Head of caudate nucleus (tissue), 42 donors: Measurements from ENCODE around the gene GRWD1.

ENCODE experiments used
- DNase-seq, 42 donors: peaks; one replicate each; pipeline versions ENCODE4 v3.0.0 to v3.0.0-alpha.2; 2020 to 2021; ENCODE audit warnings: mixed read lengths in 7 of 42
- intact Hi-C: fragments of 100-400 bp; cut with DNase I; formaldehyde crosslinking; loops from one replicate; pipeline ENCODE4 v1.15.0; 2022

GRWD1 gene

GRCh38 chr19:48450863-48451262 is 5.1 kb downstream of the GRWD1 start:
- DNase-seq = no peak

GRCh38 chr19:48451624-48452023 is 5.8 kb downstream of the GRWD1 start:
- DNase-seq = no peak
- intact Hi-C loops = no loop called here

More at GRCh38 chr19:48450863-48451262, 5.1 kb downstream of the GRWD1 start:
- intact Hi-C loops = no loop called here

- peak in 1 of 42 donors; percentile 51 for DNase-seq
- intact Hi-C loops = no loop called here
Measured at GRCh38 chr19:48452289-48453190, 6.8 kb downstream of the GRWD1 start.

- intact Hi-C loops = no loop called here
- peak in 19 of 42 donors; percentile 27 to 64 (median 43) for DNase-seq
Measured at GRCh38 chr19:48454150-48454730, 8.5 kb downstream of the GRWD1 start.

GRCh38 chr19:48455171-48455907 is 9.6 kb downstream of the GRWD1 start, which contains the start of gene KCNJ14:
KCNJ14 (plus strand) TSS chr19:48455574; CDS start chr19:48461725, 6,151 bp downstream.
- peak in 13 of 42 donors; percentile 15 to 67 (median 47) for DNase-seq
- intact Hi-C loops = no loop called here

GRCh38 chr19:48455908-48456562 is 10.3 kb downstream of the GRWD1 start:
- DNase-seq = no peak

GRCh38 chr19:48456864-48457263 is 11.1 kb downstream of the GRWD1 start:
- intact Hi-C loops = no loop called here
- no peak for DNase-seq

More at GRCh38 chr19:48455908-48456562, 10.3 kb downstream of the GRWD1 start:
- intact Hi-C loops = no loop called here

GRCh38 chr19:48458016-48458415 is 12.2 kb downstream of the GRWD1 start:
- no peak for DNase-seq
- intact Hi-C loops = no loop called here

GRCh38 chr19:48461651-48461981 is 15.8 kb downstream of the GRWD1 start:
- intact Hi-C loops = no loop called here
- DNase-seq = no peak

- intact Hi-C loops = no loop called here
- no peak for DNase-seq
Measured at GRCh38 chr19:48461982-48462655, 16.3 kb downstream of the GRWD1 start.

GRCh38 chr19:48465215-48465614 is 19.4 kb downstream of the GRWD1 start:
- intact Hi-C loops = no loop called here

GRCh38 chr19:48466561-48467325 is 21.0 kb downstream of the GRWD1 start:
- no peak for DNase-seq
- intact Hi-C loops = no loop called here

More at GRCh38 chr19:48465215-48465614, 19.4 kb downstream of the GRWD1 start:
- DNase-seq = no peak

- intact Hi-C loops = no loop called here
- DNase-seq = peak; percentile 99 to 100 (median 100)
Measured at GRCh38 chr19:48468772-48469288, 23.0 kb downstream of the GRWD1 start.

- intact Hi-C loops = no loop called here
- peak; percentile 71 to 95 (median 91) for DNase-seq
Measured at GRCh38 chr19:48469289-48469881, 23.6 kb downstream of the GRWD1 start, which contains the start of gene CYTH2. CYTH2 (plus strand) TSS chr19:48469369; CDS start chr19:48469508, 139 bp downstream.

- no peak for DNase-seq
- intact Hi-C loops = no loop called here
Measured at GRCh38 chr19:48469934-48470680, 24.3 kb downstream of the GRWD1 start.

GRCh38 chr19:48470856-48471255 is 25.1 kb downstream of the GRWD1 start:
- DNase-seq = no peak
- intact Hi-C loops = no loop called here
